Measurements from ENCODE around the gene ALKBH5. TPM values are rescaled to one million over a fixed set of nuclear protein-coding genes. Genes with fewer than 3 reads are reported as not detected.

Gene ALKBH5
- total RNA-seq, 1 experiment from 2014 or later = 97.8 TPM

DNA sequence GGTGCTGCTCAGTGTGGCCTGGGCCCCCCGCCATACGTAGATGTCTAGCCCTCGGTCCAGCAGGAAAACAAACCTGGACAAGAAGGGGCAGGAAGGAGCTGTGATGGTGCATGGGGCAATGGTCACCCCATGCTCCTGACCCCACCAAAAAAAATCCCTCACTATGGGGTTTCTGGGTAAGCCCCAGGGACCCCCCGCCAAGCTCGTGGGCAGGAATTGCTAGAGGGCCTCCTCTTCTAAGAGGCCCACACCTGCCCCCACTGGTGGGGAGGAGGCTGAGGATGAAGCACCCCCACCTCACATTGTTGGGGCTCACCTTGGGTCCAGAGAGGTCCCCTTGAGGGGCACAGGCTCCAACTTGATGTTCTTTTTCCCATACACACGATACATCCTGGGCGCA lies 65.2 kb downstream of the ALKBH5 start:
- Histone ChIP-seq H3K27me3 (ENCODE audit: insufficient read depth, low read length) (no peaks in the 10 kb centered on the region), H3K4me3 (replicated peaks in 1 of 2; ENCODE audit: low read depth in 1 of 2, low read length in 2 of 2) (no peak overlapping the region), H3K4me1 (ENCODE audit: control insufficient read depth in 1 of 2, insufficient read depth in 2 of 2, low read length in 2 of 2) (peaks cover 0 to 12% of the 10 kb centered on the region in 2 experiments; a peak in 2 of 4 replicates), H3K27ac (ENCODE audit: low read depth, low read length) (peak overlapping the region; percentile 19; the same call in 1 of the 2 replicates), H3K79me2 (ENCODE audit: insufficient read depth, low read length) (no peaks in the 10 kb centered on the region), H3K9me2 (ENCODE audit: insufficient read depth) (no peaks in the 10 kb centered on the region), H3K36me3 (ENCODE audit: control insufficient read depth in 1 of 2, insufficient read depth in 2 of 2, low read length in 2 of 2) (peaks cover 20 to 53% of the 10 kb centered on the region in 2 experiments), H3K4me2 (ENCODE audit: low read length) (no peak overlapping the region), H3K9me3 (ENCODE audit: control insufficient read depth in 1 of 2, insufficient read depth in 1 of 2, low read depth in 1 of 2, low read length in 2 of 2) (no peaks in the 10 kb centered on the region), H3K9ac (ENCODE audit: low read length) (no peak overlapping the region), H4K20me1 (ENCODE audit: insufficient read depth) (peaks cover 6% of the 10 kb centered on the region; the same call in 1 of the 2 replicates), H2AFZ (ENCODE audit: low read depth, low read length, poor library complexity, severe bottlenecking) (no peak overlapping the region)
- no peak for ATAC-seq
- TF ChIP-seq JUND (IDR thresholded peaks at IDR 0.05) (no peak), POLR2AphosphoS5 (IDR thresholded peaks at IDR 0.05; ENCODE audit: low read depth, low read length) (no peak), CBX3 (IDR thresholded peaks at IDR 0.05; ENCODE audit: low read depth) (no peak), EZH2phosphoT487 (IDR thresholded peaks at IDR 0.05; ENCODE audit: borderline replicate concordance) (no peak), CEBPB (IDR thresholded peaks at IDR 0.05; ENCODE audit: low read depth) (no peak), EZH2 (IDR thresholded peaks at IDR 0.05) (no peak)
- TF ChIP-seq, protein P1, sequence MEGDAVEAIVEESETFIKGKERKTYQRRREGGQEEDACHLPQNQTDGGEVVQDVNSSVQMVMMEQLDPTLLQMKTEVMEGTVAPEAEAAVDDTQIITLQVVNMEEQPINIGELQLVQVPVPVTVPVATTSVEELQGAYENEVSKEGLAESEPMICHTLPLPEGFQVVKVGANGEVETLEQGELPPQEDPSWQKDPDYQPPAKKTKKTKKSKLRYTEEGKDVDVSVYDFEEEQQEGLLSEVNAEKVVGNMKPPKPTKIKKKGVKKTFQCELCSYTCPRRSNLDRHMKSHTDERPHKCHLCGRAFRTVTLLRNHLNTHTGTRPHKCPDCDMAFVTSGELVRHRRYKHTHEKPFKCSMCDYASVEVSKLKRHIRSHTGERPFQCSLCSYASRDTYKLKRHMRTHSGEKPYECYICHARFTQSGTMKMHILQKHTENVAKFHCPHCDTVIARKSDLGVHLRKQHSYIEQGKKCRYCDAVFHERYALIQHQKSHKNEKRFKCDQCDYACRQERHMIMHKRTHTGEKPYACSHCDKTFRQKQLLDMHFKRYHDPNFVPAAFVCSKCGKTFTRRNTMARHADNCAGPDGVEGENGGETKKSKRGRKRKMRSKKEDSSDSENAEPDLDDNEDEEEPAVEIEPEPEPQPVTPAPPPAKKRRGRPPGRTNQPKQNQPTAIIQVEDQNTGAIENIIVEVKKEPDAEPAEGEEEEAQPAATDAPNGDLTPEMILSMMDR (IDR thresholded peaks at IDR 0.05 in 2 of 3, conservative IDR thresholded peaks at IDR 0.05 in 1 of 3; ENCODE audit: borderline replicate concordance in 1 of 3, insufficient read depth in 1 of 3, low read depth in 2 of 3, low read length in 2 of 3) = no peak
- ChIA-PET POLR2A (no interaction called here), RAD21 (ENCODE audit: low non-redundant PET in 1 of 2, low total read pairs in 2 of 2, uncharacterized antibody in 2 of 2, unreplicated experiment in 2 of 2) (no interaction called here), CTCF (interaction anchor here (0.5 to 1.3 kb wide), 3 partner anchors 72 to 119 kb away, joined by 3 to 5 read pairs (median 3); no protein-coding TSS in a partner anchor)
- intact Hi-C loops (cut with micrococcal nuclease) = loop anchor here (1.0 kb wide), 1 partner anchor 72 kb away; no protein-coding TSS in a partner anchor
- DNase-seq (ENCODE audit: low read depth, low spot score) = no peak
- BruUV-seq (replicated peaks) = no TSS peak

DNA sequence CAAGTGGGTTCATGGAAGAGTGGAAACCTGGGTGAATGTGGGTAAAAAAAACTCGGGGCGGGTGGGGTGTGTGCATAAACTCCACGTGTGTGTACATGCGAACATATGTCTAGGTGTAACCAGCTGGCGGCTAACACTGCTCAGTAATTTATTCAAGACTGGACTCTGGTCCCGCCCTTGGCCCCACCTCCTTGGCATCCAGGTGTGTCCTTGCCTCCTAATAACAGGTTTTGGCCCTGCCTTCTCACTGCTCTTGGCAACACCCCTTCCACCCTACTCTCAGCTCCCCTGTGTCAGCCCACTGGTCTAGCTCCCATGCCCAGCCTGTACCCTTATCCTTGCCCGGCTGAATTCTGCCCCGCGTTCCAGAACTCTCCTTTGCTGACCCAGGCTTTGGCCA lies 66.6 kb downstream of the ALKBH5 start:
- ATAC-seq = peak; percentile 59
- CTCF ChIA-PET = interaction anchor here (0.6 kb wide), 1 partner anchor 1714 kb away, joined by 3 read pairs; no protein-coding TSS in a partner anchor
- H3K9ac ChIP-seq (ENCODE audit: low read length) = no peak overlapping the region

More for the DNA sequence above, 66.6 kb downstream of the ALKBH5 start:
- TF ChIP-seq, protein P2, sequence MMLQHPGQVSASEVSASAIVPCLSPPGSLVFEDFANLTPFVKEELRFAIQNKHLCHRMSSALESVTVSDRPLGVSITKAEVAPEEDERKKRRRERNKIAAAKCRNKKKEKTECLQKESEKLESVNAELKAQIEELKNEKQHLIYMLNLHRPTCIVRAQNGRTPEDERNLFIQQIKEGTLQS (IDR thresholded peaks at IDR 0.05) = no peak
- no peak for TF ChIP-seq CBX3 (IDR thresholded peaks at IDR 0.05; ENCODE audit: low read depth)
- H3K27ac ChIP-seq (ENCODE audit: low read depth, low read length) = no peak overlapping the region; the same call in 1 of the 2 replicates
- H3K4me3 ChIP-seq (replicated peaks in 1 of 2; ENCODE audit: low read depth in 1 of 2, low read length in 2 of 2) = no peak overlapping the region
- BruUV-seq (replicated peaks) = no TSS peak
- H3K36me3 ChIP-seq (ENCODE audit: control insufficient read depth in 1 of 2, insufficient read depth in 2 of 2, low read length in 2 of 2) = peaks cover 25 to 62% of the 10 kb centered on the region in 2 experiments
- intact Hi-C loops (cut with micrococcal nuclease) = no loop called here
- no peaks in the 10 kb centered on the region for H3K27me3 ChIP-seq (ENCODE audit: insufficient read depth, low read length)
- H3K9me3 ChIP-seq (ENCODE audit: control insufficient read depth in 1 of 2, insufficient read depth in 1 of 2, low read depth in 1 of 2, low read length in 2 of 2) = no peaks in the 10 kb centered on the region
- peaks cover 0 to 12% of the 10 kb centered on the region in 2 experiments; a peak in 2 of 4 replicates for H3K4me1 ChIP-seq (ENCODE audit: control insufficient read depth in 1 of 2, insufficient read depth in 2 of 2, low read length in 2 of 2)
- no peak overlapping the region for H2AFZ ChIP-seq (ENCODE audit: low read depth, low read length, poor library complexity, severe bottlenecking)
- no peak for DNase-seq (ENCODE audit: low read depth, low spot score)
- H3K4me2 ChIP-seq (ENCODE audit: low read length) = no peak overlapping the region
- RAD21 ChIA-PET (ENCODE audit: low non-redundant PET in 1 of 2, low total read pairs in 2 of 2, uncharacterized antibody in 2 of 2, unreplicated experiment in 2 of 2) = no interaction called here
- POLR2A ChIA-PET = interaction anchor here (1.4 kb wide), 1 partner anchor 9 kb away, joined by 5 read pairs; the partner anchor contains the start of gene FLII
- H4K20me1 ChIP-seq (ENCODE audit: insufficient read depth) = peaks cover 6% of the 10 kb centered on the region; the same call in 1 of the 2 replicates
- no peaks in the 10 kb centered on the region for H3K9me2 ChIP-seq (ENCODE audit: insufficient read depth)
- peaks cover 7% of the 10 kb centered on the region; the same call in 1 of the 2 replicates for H3K79me2 ChIP-seq (ENCODE audit: insufficient read depth, low read length)
